ENCODE measurements around the gene NT5DC4. TPM values are rescaled to one million over a fixed set of nuclear protein-coding genes. Genes with fewer than 3 reads are reported as not detected.

NT5DC4 gene
- total RNA-seq, 1 donor = not detected

DNA sequence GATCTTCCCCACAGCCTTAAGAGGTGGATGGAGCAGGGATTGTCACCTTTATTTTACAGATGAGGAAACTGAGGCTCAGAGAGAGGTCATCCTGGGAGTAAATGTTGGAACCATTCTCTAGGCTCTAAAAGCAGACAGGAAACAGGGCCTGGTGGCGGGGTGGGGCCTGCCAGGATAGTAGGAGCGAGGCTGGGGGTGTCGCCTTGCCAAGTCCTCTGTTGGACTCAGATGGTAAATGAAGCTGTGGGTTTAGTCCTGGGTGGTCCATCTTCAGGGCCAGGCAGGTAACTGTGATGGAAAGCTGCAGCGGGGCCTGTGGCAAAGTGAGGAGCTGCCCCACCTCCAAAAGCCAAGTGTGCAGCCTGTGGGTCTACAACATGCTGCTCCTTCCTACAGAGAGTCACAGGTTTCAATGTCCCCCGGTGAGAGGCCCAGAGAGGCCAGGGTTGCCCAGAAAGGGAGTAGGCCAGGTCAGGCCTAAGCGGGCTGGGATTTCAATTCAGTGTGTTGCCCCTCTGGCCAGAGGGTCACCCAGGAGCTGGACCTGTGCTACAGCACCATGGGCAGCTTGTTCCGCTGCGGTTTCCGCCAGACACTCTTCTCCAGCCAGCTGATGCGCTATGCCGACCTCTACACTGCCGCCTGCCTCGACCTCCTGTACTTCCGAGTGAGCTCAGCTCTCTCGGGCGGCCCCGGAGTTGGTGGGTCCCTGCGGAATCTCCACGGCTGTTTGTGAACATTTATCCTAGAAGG lies 6.6 kb downstream of the NT5DC4 start:
- TF ChIP-seq, protein P1, sequence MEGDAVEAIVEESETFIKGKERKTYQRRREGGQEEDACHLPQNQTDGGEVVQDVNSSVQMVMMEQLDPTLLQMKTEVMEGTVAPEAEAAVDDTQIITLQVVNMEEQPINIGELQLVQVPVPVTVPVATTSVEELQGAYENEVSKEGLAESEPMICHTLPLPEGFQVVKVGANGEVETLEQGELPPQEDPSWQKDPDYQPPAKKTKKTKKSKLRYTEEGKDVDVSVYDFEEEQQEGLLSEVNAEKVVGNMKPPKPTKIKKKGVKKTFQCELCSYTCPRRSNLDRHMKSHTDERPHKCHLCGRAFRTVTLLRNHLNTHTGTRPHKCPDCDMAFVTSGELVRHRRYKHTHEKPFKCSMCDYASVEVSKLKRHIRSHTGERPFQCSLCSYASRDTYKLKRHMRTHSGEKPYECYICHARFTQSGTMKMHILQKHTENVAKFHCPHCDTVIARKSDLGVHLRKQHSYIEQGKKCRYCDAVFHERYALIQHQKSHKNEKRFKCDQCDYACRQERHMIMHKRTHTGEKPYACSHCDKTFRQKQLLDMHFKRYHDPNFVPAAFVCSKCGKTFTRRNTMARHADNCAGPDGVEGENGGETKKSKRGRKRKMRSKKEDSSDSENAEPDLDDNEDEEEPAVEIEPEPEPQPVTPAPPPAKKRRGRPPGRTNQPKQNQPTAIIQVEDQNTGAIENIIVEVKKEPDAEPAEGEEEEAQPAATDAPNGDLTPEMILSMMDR (IDR thresholded peaks at IDR 0.05; ENCODE audit: insufficient read depth, low read length) = no peak
- H3K4me3 ChIP-seq (ENCODE audit: low read depth, low read length) = no peak overlapping the region
- no peak for DNase-seq (ENCODE audit: low read depth)

DNA sequence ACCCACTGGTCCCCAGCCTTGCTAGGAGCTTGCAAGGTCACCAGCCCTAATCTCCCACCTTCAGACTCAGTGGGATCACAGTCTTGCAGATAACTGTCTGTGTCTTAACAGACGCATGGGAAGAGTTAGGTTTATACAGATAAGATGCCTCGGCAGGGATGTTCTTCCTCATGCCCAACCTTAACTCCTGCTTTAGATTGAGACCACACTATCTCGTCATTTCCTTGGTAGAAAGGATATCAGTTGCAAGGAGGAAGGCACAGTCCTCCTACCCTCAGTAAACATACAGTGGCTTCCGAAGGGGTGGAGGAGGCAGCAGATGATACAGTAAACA lies 7.2 kb downstream of the NT5DC4 start:
- DNase-seq (ENCODE audit: low read depth) = no peak
- no peak overlapping the region for H3K4me3 ChIP-seq (ENCODE audit: low read depth, low read length)
- TF ChIP-seq, protein P1 (IDR thresholded peaks at IDR 0.05; ENCODE audit: insufficient read depth, low read length) = no peak

DNA sequence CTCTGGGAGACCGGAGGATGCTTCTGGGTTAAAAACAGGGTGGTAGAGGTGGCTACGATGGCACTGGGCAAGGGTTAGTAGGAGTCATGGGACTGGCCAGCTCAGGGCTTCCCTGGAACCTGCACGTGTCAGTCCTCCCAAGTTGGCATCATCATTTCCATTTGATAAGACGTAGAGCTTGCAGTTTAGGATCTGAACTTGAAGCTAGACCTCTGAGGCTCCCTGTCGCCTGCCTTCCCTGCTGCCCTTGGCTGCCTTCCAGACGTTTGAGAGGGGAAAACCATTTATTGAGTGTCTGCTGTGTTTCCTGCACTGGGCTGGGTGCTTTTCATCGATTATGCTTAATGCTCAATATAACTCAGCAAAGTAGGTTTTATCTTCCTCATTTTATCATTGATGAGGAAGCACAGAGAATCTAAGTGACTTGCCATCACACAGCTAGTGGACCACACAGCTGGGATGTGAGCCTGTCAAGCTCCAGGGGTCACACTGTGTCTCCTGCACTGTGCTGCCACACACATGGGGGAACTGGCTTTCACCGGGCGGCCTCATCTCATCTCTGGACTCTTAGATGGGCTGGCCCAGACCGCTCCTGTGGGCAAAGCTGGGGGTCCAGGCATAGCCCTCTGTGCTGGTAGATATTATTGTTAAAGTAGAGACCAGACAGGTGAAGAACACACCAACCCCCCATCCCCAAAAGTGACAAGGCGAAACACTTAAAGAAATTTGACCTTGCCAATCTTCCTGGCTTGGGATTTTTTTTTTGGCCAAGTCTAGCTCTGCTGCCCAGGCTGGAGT lies 7.8 kb downstream of the NT5DC4 start:
- DNase-seq (ENCODE audit: low read depth) = no peak
- TF ChIP-seq, protein P1 (IDR thresholded peaks at IDR 0.05; ENCODE audit: insufficient read depth, low read length) = no peak
- H3K4me3 ChIP-seq (ENCODE audit: low read depth, low read length) = no peak overlapping the region

DNA sequence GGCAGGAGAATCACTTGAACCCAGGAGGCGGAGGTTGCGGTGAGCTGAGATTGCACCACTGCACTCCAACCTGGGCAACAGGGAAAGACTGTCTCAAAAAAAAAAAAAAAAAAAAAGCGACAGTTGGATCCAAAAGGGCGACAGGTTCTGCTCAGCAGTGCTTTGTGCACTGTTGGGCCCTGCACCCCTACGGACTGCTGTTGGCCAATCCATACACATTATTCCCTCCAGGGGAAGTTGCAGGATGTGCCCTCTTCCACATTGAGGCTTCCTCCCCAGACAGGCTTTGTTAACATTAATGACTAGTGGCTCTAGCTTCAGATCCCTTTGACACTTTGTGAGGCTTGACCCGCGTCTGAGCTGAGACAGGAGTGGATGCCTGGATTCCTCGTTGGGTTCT lies 9.4 kb downstream of the NT5DC4 start:
- H3K4me3 ChIP-seq (ENCODE audit: low read depth, low read length) = no peak overlapping the region
- TF ChIP-seq, protein P1 (IDR thresholded peaks at IDR 0.05; ENCODE audit: insufficient read depth, low read length) = no peak
- no peak for DNase-seq (ENCODE audit: low read depth)

DNA sequence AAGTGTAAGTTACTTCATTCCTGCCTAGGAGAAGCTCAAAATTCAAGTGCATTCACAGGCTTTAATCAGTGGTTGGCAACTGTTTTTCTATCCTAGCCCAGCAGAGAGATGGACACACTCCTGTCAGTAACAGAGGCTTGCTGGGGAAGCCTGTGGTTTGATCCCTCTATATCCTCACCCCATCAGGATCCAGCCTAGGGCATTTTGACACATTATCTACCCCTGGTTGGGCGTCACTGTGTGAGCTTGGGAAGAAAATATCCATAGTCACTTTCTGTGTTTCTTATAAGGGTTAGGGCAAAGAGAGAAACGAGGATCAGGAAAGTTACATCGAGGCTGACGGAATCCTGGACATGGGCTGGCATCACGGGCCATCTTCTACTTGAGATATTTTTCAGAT lies 10.0 kb downstream of the NT5DC4 start:
- no peak for DNase-seq (ENCODE audit: low read depth)
- TF ChIP-seq, protein P1 (IDR thresholded peaks at IDR 0.05; ENCODE audit: insufficient read depth, low read length) = no peak

DNA sequence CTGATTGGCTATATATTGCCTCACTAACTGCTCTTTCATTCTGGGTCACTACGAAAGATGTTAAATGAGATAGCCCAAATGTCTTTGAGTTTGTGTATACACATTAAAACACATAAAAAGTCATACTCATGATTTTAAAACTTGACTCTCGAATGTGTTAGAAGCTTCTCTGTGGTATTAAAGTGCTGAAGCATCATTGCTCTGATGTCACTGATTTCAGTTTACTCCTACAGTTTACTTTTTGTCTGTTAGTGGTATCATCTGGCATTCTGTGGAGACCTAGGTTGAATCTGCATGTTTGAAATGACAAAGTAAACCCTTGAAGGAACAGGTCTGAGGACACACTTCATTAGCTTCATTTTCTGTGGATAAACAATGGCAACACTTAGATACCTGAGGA lies 10.7 kb downstream of the NT5DC4 start:
- TF ChIP-seq, protein P1 (IDR thresholded peaks at IDR 0.05; ENCODE audit: insufficient read depth, low read length) = no peak
- DNase-seq (ENCODE audit: low read depth) = no peak
- no peak overlapping the region for H3K4me3 ChIP-seq (ENCODE audit: low read depth, low read length)

More for the DNA sequence above, 10.0 kb downstream of the NT5DC4 start:
- no peak overlapping the region for H3K4me3 ChIP-seq (ENCODE audit: low read depth, low read length)

Data from fibroblast of the aortic adventitia (primary cell).